GM06990 (cell line): ENCODE results near the gene SRMS.

ENCODE experiments used
- DNase-seq: peaks from one replicate; pipeline ENCODE4 v3.0.0-alpha.2; 2011; ENCODE audit not compliant: insufficient read length; ENCODE audit errors: extremely low read depth
- H3K27me3 ChIP-seq: replicated peaks from 2 replicates; pipeline ENCODE4 v1.6.0; 2011; ENCODE audit warnings: low read length; ENCODE audit not compliant: control insufficient read depth, insufficient read depth
- H3K36me3 ChIP-seq: 2 replicates; pipeline ENCODE4 v1.5.1; 2011; ENCODE audit warnings: low read length; ENCODE audit not compliant: control insufficient read depth, insufficient read depth
- H3K4me3 ChIP-seq: replicated peaks from 2 replicates; pipeline ENCODE4 v1.5.1; 2011; ENCODE audit warnings: low read depth, mild to moderate bottlenecking, control low read depth, low read length
- TF ChIP-seq, protein P1 (sequence below): IDR thresholded peaks from 2 replicates; pipeline ENCODE4 v1.5.1; 2011; ENCODE audit warnings: low read length, control low read depth, mild to moderate bottlenecking, inconsistent platforms; ENCODE audit not compliant: insufficient read depth, poor library complexity, severe bottlenecking

Gene SRMS

DNA sequence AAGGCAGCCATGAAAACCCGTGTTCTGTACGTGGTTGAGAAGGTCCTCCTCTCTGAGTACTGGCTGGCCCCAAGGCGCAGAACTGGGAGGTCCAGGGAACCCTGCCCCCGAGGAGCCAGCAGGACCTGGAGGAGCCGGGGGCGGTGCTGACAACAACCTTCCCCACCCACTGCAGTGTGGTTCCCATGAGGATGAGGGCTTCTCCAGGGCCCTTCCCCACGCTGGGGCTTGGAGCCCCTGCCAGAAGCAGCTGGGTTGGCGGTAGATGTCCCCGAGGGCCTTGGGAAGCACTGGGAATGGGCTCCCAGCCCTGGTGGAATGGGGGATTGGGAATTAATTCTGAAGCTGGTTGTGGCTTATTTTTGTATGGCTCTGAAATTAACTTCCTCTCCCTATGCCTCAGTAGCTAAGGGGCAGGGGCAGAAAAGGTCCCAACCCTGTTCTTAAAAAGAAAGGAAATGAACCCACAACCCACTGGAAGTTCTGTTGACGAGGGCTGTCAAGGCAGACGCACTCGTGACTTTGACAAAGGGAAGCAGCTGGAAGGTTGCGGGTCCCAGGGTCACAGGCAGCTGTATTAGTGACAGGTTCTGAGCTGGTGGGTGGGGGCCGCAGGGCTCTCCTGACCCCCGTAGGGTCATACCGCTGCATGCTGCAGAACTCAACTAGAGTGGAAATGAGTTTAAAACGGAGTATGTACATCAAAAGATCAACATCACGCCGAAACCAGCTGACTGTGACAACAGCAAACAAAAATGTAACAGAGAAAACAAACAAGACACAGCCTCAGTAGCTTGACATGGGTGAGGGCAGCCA lies 40.4 kb upstream of the SRMS start:
- no peak for DNase-seq
- H3K27me3 ChIP-seq: no peaks in the 10 kb centered on the region
- peaks cover 10% of the 10 kb centered on the region for H3K36me3 ChIP-seq
- no peak overlapping the region for H3K4me3 ChIP-seq
- TF ChIP-seq, protein P1, sequence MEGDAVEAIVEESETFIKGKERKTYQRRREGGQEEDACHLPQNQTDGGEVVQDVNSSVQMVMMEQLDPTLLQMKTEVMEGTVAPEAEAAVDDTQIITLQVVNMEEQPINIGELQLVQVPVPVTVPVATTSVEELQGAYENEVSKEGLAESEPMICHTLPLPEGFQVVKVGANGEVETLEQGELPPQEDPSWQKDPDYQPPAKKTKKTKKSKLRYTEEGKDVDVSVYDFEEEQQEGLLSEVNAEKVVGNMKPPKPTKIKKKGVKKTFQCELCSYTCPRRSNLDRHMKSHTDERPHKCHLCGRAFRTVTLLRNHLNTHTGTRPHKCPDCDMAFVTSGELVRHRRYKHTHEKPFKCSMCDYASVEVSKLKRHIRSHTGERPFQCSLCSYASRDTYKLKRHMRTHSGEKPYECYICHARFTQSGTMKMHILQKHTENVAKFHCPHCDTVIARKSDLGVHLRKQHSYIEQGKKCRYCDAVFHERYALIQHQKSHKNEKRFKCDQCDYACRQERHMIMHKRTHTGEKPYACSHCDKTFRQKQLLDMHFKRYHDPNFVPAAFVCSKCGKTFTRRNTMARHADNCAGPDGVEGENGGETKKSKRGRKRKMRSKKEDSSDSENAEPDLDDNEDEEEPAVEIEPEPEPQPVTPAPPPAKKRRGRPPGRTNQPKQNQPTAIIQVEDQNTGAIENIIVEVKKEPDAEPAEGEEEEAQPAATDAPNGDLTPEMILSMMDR: no peak

DNA sequence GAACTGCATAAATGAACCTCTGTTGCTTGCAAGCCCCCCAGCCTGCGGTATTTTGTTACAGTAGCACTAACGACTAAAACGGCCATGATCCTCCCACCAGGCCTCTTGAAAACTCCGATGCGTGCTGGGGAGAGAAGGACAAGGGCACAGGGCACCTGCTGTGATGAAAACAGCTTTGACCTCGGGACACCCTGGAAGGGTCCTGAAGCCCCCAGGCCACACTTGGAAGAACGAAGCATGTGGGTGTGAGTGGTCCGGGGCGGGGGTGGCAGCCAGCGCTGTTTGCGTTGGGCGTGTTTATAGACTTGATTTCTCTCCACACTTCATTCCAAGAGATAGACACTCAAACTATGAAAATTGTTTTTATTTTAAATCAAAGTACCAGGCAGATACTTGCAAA lies 39.7 kb upstream of the SRMS start:
- H3K4me3 ChIP-seq: no peak overlapping the region
- DNase-seq: no peak
- no peaks in the 10 kb centered on the region for H3K27me3 ChIP-seq
- peaks cover 8% of the 10 kb centered on the region for H3K36me3 ChIP-seq
- TF ChIP-seq, protein P1: no peak

DNA sequence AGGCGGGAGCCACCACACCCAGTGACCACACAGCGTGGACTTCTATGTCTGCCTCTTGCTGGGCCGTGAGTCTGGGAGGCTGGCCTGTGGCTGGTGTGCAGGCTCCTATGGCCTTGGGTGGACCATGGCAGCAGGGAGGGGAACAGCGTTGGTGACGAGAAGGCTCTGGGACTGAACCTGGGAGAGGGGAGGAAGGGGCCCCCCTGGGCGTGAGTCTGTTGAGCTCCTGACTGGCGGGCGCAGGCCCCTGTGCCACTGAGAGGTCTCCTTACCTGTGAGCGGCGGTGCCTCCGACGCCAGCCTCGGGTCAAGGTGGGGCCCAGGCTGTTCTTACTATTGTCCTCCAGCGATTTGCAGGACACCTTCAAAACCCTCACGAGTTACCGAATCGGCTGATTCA lies 39.2 kb upstream of the SRMS start:
- Histone ChIP-seq H3K27me3 (no peaks in the 10 kb centered on the region), H3K4me3 (no peak overlapping the region), H3K36me3 (peaks cover 5% of the 10 kb centered on the region)
- DNase-seq: no peak
- TF ChIP-seq, protein P1: no peak

DNA sequence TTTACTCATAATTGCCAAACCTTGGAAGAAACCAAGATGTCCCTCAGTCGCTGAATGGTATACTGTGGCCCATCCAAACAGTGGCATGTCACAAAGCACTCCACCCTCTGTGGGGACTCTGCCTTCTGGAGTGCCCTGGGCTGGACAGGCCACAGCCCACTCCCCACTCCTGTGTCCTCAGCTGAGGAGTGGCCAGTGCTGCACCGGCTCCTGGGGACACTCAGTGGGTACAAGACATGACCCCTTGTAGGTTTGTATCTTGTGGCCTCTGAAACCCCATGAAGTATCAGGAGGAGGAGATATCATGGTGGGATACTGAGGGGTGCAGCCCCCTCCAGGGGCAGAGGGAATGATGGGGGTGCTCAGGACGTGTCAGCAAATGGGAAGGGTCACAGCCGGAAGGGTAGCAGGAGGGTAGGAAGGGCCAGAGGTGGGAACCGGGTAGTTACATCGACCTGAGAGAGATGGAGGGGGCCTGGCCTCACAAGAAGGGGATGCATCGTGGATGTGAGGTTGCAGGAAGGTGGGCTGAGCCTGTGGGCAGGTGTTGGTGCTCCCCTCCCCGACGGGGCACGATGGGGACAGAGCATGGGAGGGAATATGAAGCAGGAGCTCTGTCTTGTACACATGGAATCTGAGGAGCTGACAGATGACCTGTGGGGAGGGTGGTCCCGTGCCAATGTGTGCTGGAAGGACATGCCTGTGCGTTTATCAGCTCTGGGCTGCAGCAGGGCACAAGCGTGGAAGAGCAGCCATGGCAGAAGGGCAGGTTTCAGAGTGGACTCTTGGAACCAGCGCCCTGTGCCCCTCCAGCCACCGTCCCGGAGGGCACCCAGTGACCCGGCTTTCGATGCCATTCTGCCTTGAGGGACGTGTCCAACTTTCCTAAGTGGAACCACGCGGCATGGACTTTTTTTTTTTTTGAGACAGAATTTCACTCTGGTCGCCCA lies 38.3 kb upstream of the SRMS start:
- no peak overlapping the region for H3K4me3 ChIP-seq
- H3K36me3 ChIP-seq: peaks cover 5% of the 10 kb centered on the region
- no peaks in the 10 kb centered on the region for H3K27me3 ChIP-seq
- TF ChIP-seq, protein P1: no peak
- DNase-seq: no peak

DNA sequence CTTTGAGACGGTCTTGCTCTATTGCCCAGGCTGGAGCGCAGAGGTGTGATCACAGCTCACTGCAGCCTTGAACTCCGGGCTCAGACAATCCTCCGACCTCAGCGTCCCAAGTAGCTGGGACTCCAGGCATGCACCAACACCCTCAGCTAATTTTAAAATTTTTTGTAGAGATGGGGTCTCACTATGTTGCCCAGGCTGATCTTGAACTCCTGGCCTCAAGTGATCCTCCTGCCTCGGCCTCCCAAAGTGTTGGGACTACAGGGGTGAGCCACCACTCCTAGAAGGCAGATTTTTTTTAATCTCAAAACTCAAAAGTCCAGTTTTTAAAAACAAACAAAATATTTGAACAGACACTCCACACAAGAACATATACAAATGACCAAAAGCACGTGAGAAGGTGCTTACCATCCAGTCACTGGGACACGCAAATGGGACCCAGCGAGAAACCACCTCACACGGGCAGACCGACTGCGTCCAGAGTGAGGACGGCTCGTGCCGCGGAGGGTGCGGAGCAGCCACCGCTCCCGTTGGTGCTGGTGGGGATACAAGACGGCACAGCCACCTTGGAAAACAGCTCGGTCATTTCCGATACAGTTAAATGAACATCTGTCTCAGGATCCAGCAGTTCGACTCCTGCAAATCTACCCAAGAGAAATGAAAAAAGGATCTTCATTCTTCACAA lies 35.0 kb upstream of the SRMS start:
- no peak overlapping the region for H3K4me3 ChIP-seq
- H3K27me3 ChIP-seq: no peaks in the 10 kb centered on the region
- no peak for DNase-seq
- peaks cover 3% of the 10 kb centered on the region; the same call in 1 of the 2 replicates for H3K36me3 ChIP-seq
- TF ChIP-seq, protein P1: no peak
